ENCODE results near the gene ZNF846.
"Not testable (repeated sequence)": the region's sequence is repeated elsewhere in the genome, so short reads cannot be mapped to it uniquely, and the experiment has no call there.

DNA sequence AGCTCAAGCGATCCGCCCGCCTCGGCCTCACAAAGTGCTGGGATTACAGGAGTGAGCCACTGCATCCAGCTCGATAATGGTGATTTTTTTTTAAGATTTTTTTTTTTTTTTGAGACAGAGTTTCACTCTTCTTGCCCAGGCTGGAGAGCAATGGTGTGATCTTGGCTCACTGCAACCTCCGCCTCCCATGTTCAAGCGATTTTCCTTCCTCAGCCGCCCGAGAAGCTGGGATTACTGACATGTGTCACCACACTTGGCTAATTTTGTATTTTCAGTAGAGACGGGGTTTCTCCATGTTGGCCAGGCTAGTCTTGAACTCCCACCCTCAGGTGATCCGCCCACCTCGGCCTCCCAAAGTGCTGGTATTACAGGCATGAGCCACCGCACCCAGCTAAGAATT, 20.1 kb upstream of the ZNF846 start:
- TF ChIP-seq, protein P1, sequence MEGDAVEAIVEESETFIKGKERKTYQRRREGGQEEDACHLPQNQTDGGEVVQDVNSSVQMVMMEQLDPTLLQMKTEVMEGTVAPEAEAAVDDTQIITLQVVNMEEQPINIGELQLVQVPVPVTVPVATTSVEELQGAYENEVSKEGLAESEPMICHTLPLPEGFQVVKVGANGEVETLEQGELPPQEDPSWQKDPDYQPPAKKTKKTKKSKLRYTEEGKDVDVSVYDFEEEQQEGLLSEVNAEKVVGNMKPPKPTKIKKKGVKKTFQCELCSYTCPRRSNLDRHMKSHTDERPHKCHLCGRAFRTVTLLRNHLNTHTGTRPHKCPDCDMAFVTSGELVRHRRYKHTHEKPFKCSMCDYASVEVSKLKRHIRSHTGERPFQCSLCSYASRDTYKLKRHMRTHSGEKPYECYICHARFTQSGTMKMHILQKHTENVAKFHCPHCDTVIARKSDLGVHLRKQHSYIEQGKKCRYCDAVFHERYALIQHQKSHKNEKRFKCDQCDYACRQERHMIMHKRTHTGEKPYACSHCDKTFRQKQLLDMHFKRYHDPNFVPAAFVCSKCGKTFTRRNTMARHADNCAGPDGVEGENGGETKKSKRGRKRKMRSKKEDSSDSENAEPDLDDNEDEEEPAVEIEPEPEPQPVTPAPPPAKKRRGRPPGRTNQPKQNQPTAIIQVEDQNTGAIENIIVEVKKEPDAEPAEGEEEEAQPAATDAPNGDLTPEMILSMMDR (IDR thresholded peaks at IDR 0.05; ENCODE audit: low read depth, low read length) = not testable (repeated sequence)
- not testable (repeated sequence) for TF ChIP-seq POLR2A (IDR thresholded peaks at IDR 0.05; ENCODE audit: extremely low read depth, insufficient read length)
